ENCODE data around the gene CAMKK1. TPM values are rescaled to one million over a fixed set of nuclear protein-coding genes. Genes with fewer than 3 reads are reported as not detected.

CAMKK1 gene
- total RNA-seq, 6 donors from 2014 or later: 4.9 to 23.0 (median 11.0) TPM

DNA sequence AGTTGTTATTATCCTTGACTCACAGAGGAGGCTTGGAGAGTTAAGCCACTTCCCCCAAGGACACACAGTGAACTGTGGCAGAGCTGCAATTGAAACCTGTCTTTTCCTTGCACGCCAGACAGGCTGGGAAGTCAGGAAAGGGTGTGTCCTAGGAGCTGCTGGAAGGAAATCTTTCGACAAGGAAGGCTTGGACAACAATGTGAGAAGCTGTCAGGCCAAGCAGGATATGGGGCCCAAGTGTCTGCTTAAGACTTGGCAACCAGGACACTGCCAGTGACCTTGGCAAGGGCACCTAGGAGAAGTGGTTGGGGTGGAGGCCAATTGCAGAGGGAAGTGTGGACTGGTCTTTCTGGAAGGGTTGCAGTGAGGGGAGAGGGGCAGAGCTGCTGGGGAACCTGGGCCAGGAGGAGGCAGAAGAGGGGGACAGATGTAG, 2.1 kb upstream of the CAMKK1 start:
- Histone ChIP-seq H3K36me3 (no peaks in the 10 kb centered on the region), H3K27ac (peak overlapping the region; percentile 52 to 90 (median 80)), H3K4me1 (peaks cover 50 to 61% (median 56%) of the 10 kb centered on the region in 4 donors), H3K4me3 (no peak overlapping the region), H3K9me3 (no peaks in the 10 kb centered on the region), H3K27me3 (peaks cover 0 to 3% (median 0%) of the 10 kb centered on the region in 4 donors)
- DNase-seq (peak in 1 of 2 donors; percentile 85), ATAC-seq (ENCODE audit: low FRiP score in 2 of 2) (peak in 1 of 2 donors; percentile 17)
- TF ChIP-seq POLR2A (IDR thresholded peaks at IDR 0.05) (peak in 1 of 4 donors; percentile 26), EP300 (IDR thresholded peaks at IDR 0.05) (peak in 1 of 4 donors; percentile 74), POLR2AphosphoS5 (IDR thresholded peaks at IDR 0.05) (peak; percentile 53 to 80)
- TF ChIP-seq, protein P1, sequence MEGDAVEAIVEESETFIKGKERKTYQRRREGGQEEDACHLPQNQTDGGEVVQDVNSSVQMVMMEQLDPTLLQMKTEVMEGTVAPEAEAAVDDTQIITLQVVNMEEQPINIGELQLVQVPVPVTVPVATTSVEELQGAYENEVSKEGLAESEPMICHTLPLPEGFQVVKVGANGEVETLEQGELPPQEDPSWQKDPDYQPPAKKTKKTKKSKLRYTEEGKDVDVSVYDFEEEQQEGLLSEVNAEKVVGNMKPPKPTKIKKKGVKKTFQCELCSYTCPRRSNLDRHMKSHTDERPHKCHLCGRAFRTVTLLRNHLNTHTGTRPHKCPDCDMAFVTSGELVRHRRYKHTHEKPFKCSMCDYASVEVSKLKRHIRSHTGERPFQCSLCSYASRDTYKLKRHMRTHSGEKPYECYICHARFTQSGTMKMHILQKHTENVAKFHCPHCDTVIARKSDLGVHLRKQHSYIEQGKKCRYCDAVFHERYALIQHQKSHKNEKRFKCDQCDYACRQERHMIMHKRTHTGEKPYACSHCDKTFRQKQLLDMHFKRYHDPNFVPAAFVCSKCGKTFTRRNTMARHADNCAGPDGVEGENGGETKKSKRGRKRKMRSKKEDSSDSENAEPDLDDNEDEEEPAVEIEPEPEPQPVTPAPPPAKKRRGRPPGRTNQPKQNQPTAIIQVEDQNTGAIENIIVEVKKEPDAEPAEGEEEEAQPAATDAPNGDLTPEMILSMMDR (IDR thresholded peaks at IDR 0.05): no peak
- 2 to 13% methylated on average over 2 of the region's 2 CpGs for WGBS, 2 donors

DNA sequence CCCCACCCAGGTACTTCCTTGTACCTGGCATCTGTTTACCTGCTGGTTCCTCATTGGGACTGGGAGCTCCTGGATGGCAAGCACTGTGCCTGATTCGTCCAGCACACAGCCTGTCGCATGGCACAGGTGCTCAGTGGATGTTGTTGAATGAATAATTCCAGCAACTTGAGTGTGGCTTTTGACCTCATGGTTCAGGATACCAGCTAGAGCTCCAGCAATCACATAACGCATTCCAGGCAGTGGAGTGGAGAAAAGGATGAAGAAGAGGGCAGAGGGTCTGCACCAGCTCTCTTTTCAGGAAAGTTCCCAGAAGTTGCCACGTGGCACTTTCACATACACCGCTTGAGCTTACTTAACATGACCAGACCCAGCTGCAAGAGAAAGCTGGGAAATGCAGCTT, 1.3 kb upstream of the CAMKK1 start:
- Histone ChIP-seq H3K9me3 (no peaks in the 10 kb centered on the region), H3K36me3 (no peaks in the 10 kb centered on the region), H3K27me3 (peaks cover 0 to 3% (median 0%) of the 10 kb centered on the region in 4 donors), H3K4me1 (peaks cover 52 to 65% (median 59%) of the 10 kb centered on the region in 4 donors), H3K27ac (peak overlapping the region; percentile 52 to 90 (median 80)), H3K4me3 (no peak overlapping the region)
- TF ChIP-seq POLR2AphosphoS5 (IDR thresholded peaks at IDR 0.05) (no peak), EP300 (IDR thresholded peaks at IDR 0.05) (no peak), POLR2A (IDR thresholded peaks at IDR 0.05) (no peak)
- TF ChIP-seq, protein P1 (IDR thresholded peaks at IDR 0.05): no peak
- ATAC-seq (ENCODE audit: low FRiP score in 2 of 2) (no peak), DNase-seq (no peak)
- WGBS, 2 donors: 59% methylated on average over 5 of the region's 5 CpGs

DNA sequence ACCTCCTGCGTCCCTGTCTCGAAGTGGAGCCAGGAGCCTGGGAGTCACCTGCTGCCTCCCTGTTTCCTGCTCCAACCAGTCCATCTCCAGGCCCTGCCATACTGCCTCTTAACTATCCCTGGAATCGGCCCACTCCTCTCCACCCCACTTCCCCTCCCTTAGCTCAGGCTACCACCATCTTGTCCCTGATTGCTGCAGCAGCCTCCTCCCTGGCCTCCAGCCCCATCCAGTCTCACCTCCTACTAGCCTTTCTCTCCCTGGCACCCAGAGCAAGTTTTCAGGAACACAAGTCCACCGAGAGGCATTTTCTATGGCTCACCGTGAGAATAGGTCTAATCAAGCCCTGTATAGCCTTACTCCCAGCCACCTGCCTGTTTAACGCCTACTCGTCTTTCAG, 865 bp upstream of the CAMKK1 start:
- DNase-seq (no peak), ATAC-seq (ENCODE audit: low FRiP score in 2 of 2) (no peak)
- 52 to 62% methylated on average over 7 of the region's 7 CpGs for WGBS, 2 donors
- Histone ChIP-seq H3K27ac (peak overlapping the region; percentile 75 to 90 (median 82)), H3K27me3 (peaks cover 0 to 3% (median 0%) of the 10 kb centered on the region in 4 donors), H3K4me3 (peak overlapping the region in 3 of 4 donors; percentile 60 to 94 (median 80)), H3K4me1 (peaks cover 52 to 65% (median 59%) of the 10 kb centered on the region in 4 donors), H3K9me3 (no peaks in the 10 kb centered on the region), H3K36me3 (no peaks in the 10 kb centered on the region)
- no peak for TF ChIP-seq EP300 (IDR thresholded peaks at IDR 0.05)
- no peak for TF ChIP-seq POLR2A (IDR thresholded peaks at IDR 0.05)
- TF ChIP-seq, protein P1 (IDR thresholded peaks at IDR 0.05): no peak
- no peak for TF ChIP-seq POLR2AphosphoS5 (IDR thresholded peaks at IDR 0.05)

DNA sequence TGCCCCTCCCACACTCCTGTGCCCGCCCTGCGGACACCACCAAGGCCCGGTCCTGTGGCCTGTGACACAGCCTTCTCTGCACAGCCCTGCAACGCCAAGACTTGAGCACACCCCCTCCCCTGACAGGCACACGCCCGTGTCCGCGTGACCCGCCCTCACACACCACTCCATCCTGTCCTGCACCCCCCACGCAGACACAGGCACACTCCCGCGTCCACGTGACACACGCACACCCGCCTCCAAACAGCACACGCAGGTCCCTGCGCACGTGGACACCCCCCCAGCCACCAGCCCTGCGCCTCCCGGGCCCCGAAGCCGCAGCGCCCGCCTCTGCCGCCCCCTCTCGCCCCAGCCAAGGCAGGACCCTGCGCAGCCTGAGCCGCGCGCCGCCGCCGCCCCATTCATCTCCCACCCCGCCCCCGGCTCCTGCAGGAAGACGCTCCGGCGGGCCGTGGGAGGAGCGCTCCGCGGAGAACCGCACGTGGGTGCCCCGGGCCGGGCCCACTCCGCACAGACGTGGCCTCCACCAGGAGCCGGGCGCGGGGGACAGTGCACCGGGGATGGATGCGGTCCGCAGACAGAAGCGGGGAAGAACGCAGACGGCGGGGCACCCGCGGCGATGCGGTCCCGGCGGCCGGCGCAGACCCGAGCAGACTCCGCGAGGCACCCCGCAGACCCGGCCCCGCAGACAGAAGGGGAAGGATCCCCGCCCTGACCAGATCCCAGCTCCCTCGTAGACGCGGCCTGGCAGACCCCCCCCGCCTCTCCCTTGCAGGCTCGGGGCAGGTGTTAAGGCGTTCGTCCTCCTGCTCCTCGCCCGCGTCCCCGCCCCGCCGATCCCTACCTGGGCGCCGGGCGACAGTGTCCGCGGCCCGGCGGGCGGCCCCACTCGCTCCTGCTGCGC, 506 bp downstream of the CAMKK1 start:
- ATAC-seq (ENCODE audit: low FRiP score in 2 of 2): peak; percentile 67 to 70
- Histone ChIP-seq H3K36me3 (no peaks in the 10 kb centered on the region), H3K9me3 (no peaks in the 10 kb centered on the region), H3K27ac (peak overlapping the region; percentile 62 to 86 (median 72)), H3K27me3 (peaks cover 0 to 3% (median 0%) of the 10 kb centered on the region in 4 donors), H3K4me1 (peaks cover 62 to 76% (median 65%) of the 10 kb centered on the region in 4 donors), H3K4me3 (peak overlapping the region; percentile 58 to 94 (median 70))
- DNase-seq: peak; percentile 89 to 94
- peak in 1 of 4 donors; percentile 58 for TF ChIP-seq EP300 (IDR thresholded peaks at IDR 0.05)
- TF ChIP-seq POLR2A (IDR thresholded peaks at IDR 0.05): peak in 1 of 4 donors; percentile 12
- TF ChIP-seq, protein P1 (IDR thresholded peaks at IDR 0.05): peak in 1 of 6 experiments; percentile 25
- peak; percentile 51 to 52 for TF ChIP-seq POLR2AphosphoS5 (IDR thresholded peaks at IDR 0.05)
- WGBS, 2 donors: 0% methylated on average over 9 to 59 of the region's 96 CpGs
